DOHH2 (cell line): ENCODE data around the gene GALNS.

Experiments
- H3F3A ChIP-seq: fragments of 200-600 bp; sonication (generic), shearing (Covaris generic); 2 replicates; pipeline ENCODE4 v1.6.0; 2016; ENCODE audit warnings: antibody characterized with exemption, mild to moderate bottlenecking; ENCODE audit not compliant: control insufficient read depth, insufficient read depth
- H3K27ac ChIP-seq: fragments of 200-600 bp; sonication (generic); 2 replicates; pipeline ENCODE4 v1.5.1; 2014; ENCODE audit warnings: low read depth, mild to moderate bottlenecking, low read length, moderate library complexity
- H3K27me3 ChIP-seq: fragments of 200-600 bp; sonication (generic); 2 replicates; pipeline ENCODE4 v1.6.1; 2014; ENCODE audit warnings: mild to moderate bottlenecking, low read length, mixed read lengths; ENCODE audit not compliant: control insufficient read depth
- H3K36me3 ChIP-seq: fragments of 200-600 bp; sonication (generic); 2 replicates; pipeline ENCODE4 v1.6.1; 2014; ENCODE audit warnings: mild to moderate bottlenecking, low read length, moderate library complexity, mixed read lengths; ENCODE audit not compliant: control insufficient read depth
- H3K4me1 ChIP-seq: fragments of 200-600 bp; sonication (generic); 2 replicates; pipeline ENCODE4 v1.6.1; 2014; ENCODE audit warnings: mild to moderate bottlenecking, low read length, mixed read lengths; ENCODE audit not compliant: control insufficient read depth
- H3K4me2 ChIP-seq: fragments of 200-600 bp; sonication (generic); 2 replicates; pipeline ENCODE4 v1.6.0; 2014; ENCODE audit warnings: mild to moderate bottlenecking, low read length, moderate library complexity
- H3K4me3 ChIP-seq: fragments of 200-600 bp; sonication (generic); 2 replicates; pipeline ENCODE4 v1.5.1; 2014; ENCODE audit warnings: mild to moderate bottlenecking, low read length, mixed read lengths
- H3K79me2 ChIP-seq: fragments of 200-600 bp; sonication (generic); 2 replicates; pipeline ENCODE4 v1.6.1; 2014; ENCODE audit warnings: mild to moderate bottlenecking, low read length, mixed read lengths; ENCODE audit not compliant: control insufficient read depth
- H3K9me2 ChIP-seq: fragments of 200-600 bp; sonication (generic); replicated peaks from 2 replicates; pipeline ENCODE4 v1.6.1; 2014; ENCODE audit warnings: mild to moderate bottlenecking, low read length, mixed read lengths; ENCODE audit not compliant: control insufficient read depth
- H3K9me3 ChIP-seq: fragments of 200-600 bp; sonication (generic); 2 replicates; pipeline ENCODE4 v1.6.1; 2014; ENCODE audit warnings: antibody characterized with exemption, low read length, mixed read lengths; ENCODE audit not compliant: control insufficient read depth, insufficient read depth
- H4K20me1 ChIP-seq: fragments of 200-600 bp; sonication (generic); 2 replicates; pipeline ENCODE4 v1.6.0; 2014; ENCODE audit warnings: low read depth, mild to moderate bottlenecking, antibody characterized with exemption, low read length, moderate library complexity; ENCODE audit not compliant: control insufficient read depth, insufficient read depth
- EZH2phosphoT487 ChIP-seq: fragments of 200-600 bp; sonication (generic); IDR thresholded peaks from 2 replicates; pipeline ENCODE4 v1.6.1; 2017; ENCODE audit warnings: borderline replicate concordance, mild to moderate bottlenecking, antibody characterized with exemption, low read length, moderate library complexity, mixed read lengths
- TF ChIP-seq, protein P1 (sequence below): fragments of 200-600 bp; sonication (generic); IDR thresholded peaks from one replicate; pipeline ENCODE4 v1.5.1; 2014; ENCODE audit warnings: antibody characterized with exemption, mild to moderate bottlenecking, low read depth, low read length; ENCODE audit not compliant: poor library complexity, severe bottlenecking

Gene GALNS

GRCh38 chr16:88882358-88883030 lies 25.7 kb upstream of the GALNS start:
- H4K20me1 ChIP-seq = no peaks in the 10 kb centered on the region
- TF ChIP-seq, protein P1, sequence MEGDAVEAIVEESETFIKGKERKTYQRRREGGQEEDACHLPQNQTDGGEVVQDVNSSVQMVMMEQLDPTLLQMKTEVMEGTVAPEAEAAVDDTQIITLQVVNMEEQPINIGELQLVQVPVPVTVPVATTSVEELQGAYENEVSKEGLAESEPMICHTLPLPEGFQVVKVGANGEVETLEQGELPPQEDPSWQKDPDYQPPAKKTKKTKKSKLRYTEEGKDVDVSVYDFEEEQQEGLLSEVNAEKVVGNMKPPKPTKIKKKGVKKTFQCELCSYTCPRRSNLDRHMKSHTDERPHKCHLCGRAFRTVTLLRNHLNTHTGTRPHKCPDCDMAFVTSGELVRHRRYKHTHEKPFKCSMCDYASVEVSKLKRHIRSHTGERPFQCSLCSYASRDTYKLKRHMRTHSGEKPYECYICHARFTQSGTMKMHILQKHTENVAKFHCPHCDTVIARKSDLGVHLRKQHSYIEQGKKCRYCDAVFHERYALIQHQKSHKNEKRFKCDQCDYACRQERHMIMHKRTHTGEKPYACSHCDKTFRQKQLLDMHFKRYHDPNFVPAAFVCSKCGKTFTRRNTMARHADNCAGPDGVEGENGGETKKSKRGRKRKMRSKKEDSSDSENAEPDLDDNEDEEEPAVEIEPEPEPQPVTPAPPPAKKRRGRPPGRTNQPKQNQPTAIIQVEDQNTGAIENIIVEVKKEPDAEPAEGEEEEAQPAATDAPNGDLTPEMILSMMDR = no peak
- TF ChIP-seq EZH2phosphoT487 = no peak
- H3K4me2 ChIP-seq = no peak overlapping the region

GRCh38 chr16:88881675-88882357 lies 25.1 kb upstream of the GALNS start:
- Histone ChIP-seq H3K9me3 (no peaks in the 10 kb centered on the region), H3K4me1 (no peaks in the 10 kb centered on the region), H3K27me3 (no peaks in the 10 kb centered on the region), H3K9me2 (no peaks in the 10 kb centered on the region), H3K27ac (no peak overlapping the region), H3F3A (no peaks in the 10 kb centered on the region), H3K4me2 (no peak overlapping the region), H3K79me2 (no peaks in the 10 kb centered on the region), H3K4me3 (no peak overlapping the region), H4K20me1 (no peaks in the 10 kb centered on the region), H3K36me3 (peaks cover 82% of the 10 kb centered on the region)
- TF ChIP-seq, protein P1 = no peak
- TF ChIP-seq EZH2phosphoT487 = no peak

More at GRCh38 chr16:88882358-88883030, 25.7 kb upstream of the GALNS start:
- H3K4me1 ChIP-seq = no peaks in the 10 kb centered on the region
- no peaks in the 10 kb centered on the region for H3K9me3 ChIP-seq
- H3K27ac ChIP-seq = no peak overlapping the region
- no peak overlapping the region for H3K4me3 ChIP-seq
- peaks cover 82% of the 10 kb centered on the region for H3K36me3 ChIP-seq
- H3F3A ChIP-seq = no peaks in the 10 kb centered on the region
- no peaks in the 10 kb centered on the region for H3K27me3 ChIP-seq
- no peaks in the 10 kb centered on the region for H3K9me2 ChIP-seq
- H3K79me2 ChIP-seq = no peaks in the 10 kb centered on the region

DNA sequence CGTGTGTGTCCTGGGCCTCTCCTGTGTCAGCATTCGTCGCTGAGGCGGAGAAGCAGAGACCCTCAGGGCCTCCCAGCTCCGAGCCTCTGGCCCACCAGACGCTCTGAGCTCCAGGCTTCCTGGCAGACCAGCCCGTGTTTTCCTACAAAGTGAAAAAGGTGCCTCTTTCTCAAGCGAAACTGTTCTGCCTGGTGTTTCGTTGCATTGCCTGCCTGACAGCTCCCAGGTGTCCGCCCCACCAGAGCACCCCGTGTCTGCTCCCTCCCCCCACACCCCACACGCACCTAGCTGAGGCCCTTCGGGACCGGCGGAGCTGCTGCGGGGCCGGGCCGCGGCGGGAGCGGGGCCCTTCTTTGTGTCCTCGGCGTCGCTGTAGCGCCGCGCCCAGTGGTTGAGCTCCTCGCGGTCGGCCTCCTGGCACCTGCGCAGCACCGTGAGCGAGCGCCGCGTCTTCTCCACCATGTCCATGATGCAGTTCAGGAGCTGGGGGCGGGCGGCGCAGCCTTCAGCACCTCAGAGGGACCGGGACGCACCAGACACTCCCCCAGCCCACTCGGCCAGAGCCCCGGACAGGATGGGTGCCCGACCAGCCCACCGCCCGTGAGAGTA lies 24.4 kb upstream of the GALNS start:
- no peaks in the 10 kb centered on the region for H3K27me3 ChIP-seq
- no peak overlapping the region for H3K27ac ChIP-seq
- H3K4me3 ChIP-seq = no peak overlapping the region
- H3K4me2 ChIP-seq = no peak overlapping the region
- H3K9me2 ChIP-seq = no peaks in the 10 kb centered on the region
- H4K20me1 ChIP-seq = no peaks in the 10 kb centered on the region
- H3K36me3 ChIP-seq = peaks cover 84% of the 10 kb centered on the region
- TF ChIP-seq, protein P1 = no peak
- TF ChIP-seq EZH2phosphoT487 = no peak
- no peaks in the 10 kb centered on the region for H3K9me3 ChIP-seq
- H3K4me1 ChIP-seq = no peaks in the 10 kb centered on the region
- H3F3A ChIP-seq = peaks cover under 1% of the 10 kb centered on the region; the same call in 1 of the 2 replicates
- no peaks in the 10 kb centered on the region for H3K79me2 ChIP-seq
